Skin of body (tissue), 2 donors: ENCODE results near the gene ABCB8. TPM values are rescaled to one million over a fixed set of nuclear protein-coding genes. Genes with fewer than 3 reads are reported as not detected.
"Not testable (repeated sequence)": the region's sequence is repeated elsewhere in the genome, so short reads cannot be mapped to it uniquely, and the experiment has no call there.

Source experiments
- DNase-seq: peaks from one replicate; lab custom pipeline; 2025; lab: John Stamatoyannopoulos, UW
- total RNA-seq: library from RNA; depleted of rRNA; stranded (reverse); fragments of >200 nt; gene quantifications from one replicate; pipeline ENCODE4 v1.2.3, GENCODE V29; 2014

Gene ABCB8
- total RNA-seq, 1 donor from 2014 or later: 13.2 TPM

DNA sequence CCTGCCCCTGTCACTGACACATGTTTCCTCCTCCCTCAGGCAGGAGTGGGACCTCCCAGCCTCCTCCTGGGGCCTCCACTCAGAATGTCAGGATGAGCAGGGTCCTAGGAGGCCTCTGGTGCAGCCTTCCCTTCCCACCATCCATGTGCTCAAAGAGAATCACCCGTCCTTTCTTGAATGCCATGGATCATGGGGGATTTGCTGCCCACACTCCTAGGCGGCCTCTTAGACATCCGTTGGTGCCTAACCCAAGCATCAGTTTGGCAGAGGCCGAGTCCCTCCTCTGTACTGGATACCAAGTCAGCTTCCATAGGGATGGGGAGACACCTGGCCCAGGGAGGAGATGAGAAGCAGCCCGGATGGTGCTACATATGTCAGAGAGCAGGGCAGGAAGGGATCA, 30.4 kb upstream of the ABCB8 start:
- no peak for DNase-seq

DNA sequence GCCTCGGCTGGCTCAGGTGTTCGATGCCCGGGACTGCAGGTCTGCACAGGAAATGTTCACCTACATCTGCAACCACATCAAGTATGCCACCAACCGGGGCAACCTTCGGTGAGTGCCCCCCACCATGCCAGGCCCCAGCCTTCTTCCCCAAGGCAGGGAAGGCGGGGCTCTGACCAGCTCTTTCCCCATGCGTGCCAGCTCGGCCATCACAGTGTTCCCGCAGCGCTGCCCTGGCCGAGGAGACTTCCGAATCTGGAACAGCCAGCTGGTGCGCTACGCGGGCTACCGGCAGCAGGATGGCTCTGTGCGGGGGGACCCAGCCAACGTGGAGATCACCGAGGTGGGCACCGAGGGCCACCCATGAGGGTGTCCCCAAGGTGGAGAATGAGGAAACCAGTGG, 29.9 kb upstream of the ABCB8 start:
- no peak for DNase-seq

- DNase-seq: no peak
Measured at GRCh38 chr7:150999001-150999400, 29.2 kb upstream of the ABCB8 start.

DNA sequence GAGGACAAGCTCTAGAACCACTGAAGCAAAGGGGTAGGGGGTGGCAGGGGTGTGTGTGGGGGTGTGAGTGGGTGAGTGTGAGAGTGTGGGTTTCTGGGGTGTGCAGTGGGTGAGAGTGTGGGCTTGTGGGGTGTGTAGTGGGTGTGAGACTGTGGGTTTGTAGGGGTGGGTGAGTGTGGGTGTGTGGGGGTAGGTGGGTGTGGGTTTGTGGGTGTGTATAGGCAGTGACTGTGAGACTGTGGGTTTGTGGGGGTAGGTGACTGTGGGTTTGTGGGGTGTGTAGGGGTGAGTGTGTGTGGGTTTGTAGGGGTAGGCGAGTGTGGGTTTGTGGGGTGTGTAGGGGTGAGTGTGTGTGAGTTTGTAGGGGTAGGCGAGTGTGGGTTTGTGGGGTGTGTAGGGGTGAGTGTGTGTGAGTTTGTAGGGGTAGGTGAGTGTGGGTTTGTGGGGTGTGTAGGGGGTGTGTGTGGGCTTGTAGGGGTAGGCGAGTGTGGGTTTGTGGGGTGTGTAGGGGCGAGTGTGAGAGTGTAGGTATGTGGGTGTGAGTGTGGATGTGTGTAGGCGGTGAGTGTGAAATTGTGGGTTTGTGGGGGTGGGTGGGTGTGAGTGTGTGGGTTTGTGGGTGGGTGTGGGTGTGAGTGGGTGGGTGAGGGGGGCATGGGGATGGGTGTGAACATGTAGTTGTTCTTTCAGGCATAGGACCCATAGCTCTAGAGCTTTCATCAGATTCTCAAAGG, 28.6 kb upstream of the ABCB8 start:
- DNase-seq: no peak

- DNase-seq: no peak
Measured at GRCh38 chr7:151000897-151001495, 27.3 kb upstream of the ABCB8 start.

DNA sequence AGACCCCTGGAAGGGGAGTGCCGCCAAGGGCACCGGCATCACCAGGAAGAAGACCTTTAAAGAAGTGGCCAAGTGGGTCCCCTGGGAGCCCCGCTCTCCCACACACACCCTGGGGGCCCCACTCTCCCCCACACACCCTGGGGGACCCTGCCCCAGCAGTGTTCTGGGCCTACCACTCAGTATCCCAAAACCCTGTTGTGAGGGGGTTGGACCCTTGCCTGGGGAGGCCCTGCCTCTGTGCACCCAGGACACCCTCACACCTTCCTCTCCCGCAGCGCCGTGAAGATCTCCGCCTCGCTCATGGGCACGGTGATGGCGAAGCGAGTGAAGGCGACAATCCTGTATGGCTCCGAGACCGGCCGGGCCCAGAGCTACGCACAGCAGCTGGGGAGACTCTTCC, 26.7 kb upstream of the ABCB8 start:
- no peak for DNase-seq

- no peak for DNase-seq
Measured at GRCh38 chr7:151003572-151003971, 24.7 kb upstream of the ABCB8 start.

GRCh38 chr7:151005566-151005965, 22.7 kb upstream of the ABCB8 start:
- no peak for DNase-seq

DNA sequence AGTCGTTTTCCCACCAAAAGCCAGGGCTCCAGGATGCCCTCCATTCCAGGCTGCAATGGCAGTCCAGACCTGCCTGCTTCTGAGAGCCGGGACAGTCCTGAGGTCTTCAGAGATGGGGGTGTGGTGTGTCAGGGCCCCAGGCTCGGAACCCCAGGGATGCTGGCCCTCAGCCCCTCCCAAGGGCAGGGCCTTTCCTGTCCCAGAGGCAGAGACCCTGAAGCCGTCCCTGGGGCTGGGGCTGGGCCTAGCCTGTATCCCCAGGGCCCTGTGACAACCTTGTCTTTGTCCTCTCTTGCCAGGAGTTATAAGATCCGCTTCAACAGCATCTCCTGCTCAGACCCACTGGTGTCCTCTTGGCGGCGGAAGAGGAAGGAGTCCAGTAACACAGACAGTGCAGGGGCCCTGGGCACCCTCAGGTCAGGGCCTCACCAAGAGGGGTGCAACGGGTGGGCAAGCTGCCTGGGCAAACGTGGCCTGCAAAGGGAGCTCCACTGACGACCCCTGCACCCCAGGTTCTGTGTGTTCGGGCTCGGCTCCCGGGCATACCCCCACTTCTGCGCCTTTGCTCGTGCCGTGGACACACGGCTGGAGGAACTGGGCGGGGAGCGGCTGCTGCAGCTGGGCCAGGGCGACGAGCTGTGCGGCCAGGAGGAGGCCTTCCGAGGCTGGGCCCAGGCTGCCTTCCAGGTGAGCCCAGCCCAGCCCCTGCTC, 21.5 kb upstream of the ABCB8 start:
- DNase-seq: no peak

GRCh38 chr7:151007469-151007898, 20.8 kb upstream of the ABCB8 start:
- no peak for DNase-seq

DNA sequence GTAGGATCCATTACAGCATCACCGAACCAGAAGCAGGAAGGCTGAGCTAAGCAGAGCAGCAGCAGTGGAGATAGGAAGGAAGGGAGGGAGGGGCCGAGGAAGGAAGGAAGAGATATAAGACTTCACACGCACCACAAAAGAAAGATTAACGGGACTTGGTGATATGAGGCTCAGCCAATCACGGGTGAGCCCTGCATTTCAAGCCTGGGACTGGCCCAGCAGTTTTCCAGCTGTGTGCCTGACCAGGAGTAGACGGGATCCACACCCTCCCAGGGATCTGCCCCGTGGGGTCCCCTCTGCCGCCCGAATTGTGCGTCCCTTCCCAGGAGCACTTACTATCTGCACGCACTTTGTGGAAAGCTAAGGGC, 20.1 kb upstream of the ABCB8 start:
- DNase-seq: no peak

DNA sequence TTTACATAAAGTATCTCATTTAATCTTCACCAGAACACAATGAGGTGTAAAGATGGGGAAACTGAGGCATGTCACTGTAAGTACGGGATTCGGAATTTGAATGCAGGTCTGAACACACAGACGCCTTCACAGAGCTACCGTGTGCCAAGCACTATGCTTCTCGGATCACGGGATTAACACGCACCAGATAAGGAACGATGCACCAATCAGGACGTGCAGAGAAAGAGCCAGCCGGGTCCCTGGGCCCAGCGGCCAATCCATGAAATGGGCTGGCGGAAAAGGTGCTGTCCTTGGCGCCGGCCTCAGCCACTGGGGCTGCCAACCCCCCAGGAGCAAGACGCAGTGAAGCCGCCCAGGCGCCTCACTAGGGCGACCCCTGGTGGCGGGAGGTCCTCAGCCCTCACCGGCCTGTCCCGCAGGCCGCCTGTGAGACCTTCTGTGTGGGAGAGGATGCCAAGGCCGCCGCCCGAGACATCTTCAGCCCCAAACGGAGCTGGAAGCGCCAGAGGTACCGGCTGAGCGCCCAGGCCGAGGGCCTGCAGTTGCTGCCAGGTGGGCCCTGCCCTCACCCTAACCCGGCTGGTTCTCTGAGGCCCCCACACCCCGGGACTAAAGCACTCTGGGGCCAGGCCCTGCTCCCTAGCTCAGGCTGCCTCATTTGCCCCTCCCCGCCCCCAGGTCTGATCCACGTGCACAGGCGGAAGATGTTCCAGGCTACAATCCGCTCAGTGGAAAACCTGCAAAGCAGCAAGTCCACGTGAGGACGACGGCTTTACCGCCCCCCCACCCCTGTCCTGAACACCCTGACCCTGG, 19.5 kb upstream of the ABCB8 start:
- no peak for DNase-seq

DNA sequence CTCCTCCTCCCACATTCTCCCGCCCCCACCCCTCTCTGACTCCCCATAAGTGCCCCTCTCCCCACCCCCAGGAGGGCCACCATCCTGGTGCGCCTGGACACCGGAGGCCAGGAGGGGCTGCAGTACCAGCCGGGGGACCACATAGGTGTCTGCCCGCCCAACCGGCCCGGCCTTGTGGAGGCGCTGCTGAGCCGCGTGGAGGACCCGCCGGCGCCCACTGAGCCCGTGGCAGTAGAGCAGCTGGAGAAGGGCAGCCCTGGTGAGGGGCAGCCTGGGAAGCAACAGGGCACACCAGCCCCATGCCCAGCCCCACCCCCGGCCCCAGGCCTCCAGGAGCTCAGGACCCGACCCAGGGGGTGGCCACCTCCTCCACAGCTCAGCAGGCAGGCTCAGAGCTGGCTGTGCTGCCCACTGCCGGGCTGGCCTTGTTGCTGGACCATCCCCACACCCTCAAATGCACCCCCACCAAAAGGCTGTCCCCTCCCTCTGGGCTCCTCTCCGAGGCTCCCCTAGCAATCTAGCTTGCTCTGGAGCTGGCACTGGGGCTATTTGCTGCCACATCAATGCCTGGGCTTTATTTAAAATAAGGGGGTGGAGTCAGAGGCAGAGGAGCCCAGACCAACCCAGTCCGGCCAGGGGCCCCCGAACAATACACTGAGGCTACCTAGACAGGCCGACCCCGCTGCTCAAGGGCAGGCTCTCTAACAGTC, 18.8 kb upstream of the ABCB8 start:
- DNase-seq: no peak

DNA sequence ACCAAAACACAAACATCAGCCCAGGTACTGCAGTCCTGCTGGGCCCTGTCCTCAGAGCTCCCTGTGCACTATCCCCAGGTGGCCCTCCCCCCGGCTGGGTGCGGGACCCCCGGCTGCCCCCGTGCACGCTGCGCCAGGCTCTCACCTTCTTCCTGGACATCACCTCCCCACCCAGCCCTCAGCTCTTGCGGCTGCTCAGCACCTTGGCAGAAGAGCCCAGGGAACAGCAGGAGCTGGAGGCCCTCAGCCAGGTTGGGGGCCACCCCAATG, 18.3 kb upstream of the ABCB8 start:
- no peak for DNase-seq

- DNase-seq: no peak
Measured at GRCh38 chr7:151010307-151011096, 17.7 kb upstream of the ABCB8 start.

DNA sequence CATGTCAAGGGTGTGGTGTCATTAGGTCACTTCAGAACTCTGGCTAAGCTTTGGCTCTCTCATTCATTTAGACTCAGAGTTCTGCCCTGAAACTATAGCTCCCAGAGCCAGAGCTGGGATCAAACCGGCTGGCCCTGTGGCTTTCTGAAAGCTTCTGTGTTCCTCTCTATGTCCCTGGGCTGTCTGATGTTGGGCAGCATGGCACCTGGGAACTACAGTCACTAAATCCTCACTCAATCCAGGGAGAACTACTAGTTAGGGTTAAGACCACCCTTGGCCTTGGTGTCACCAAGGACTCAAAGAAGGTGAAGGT, 17.2 kb upstream of the ABCB8 start:
- no peak for DNase-seq

- DNase-seq: not testable (repeated sequence)
Measured at GRCh38 chr7:151011616-151012015, 16.6 kb upstream of the ABCB8 start.

DNA sequence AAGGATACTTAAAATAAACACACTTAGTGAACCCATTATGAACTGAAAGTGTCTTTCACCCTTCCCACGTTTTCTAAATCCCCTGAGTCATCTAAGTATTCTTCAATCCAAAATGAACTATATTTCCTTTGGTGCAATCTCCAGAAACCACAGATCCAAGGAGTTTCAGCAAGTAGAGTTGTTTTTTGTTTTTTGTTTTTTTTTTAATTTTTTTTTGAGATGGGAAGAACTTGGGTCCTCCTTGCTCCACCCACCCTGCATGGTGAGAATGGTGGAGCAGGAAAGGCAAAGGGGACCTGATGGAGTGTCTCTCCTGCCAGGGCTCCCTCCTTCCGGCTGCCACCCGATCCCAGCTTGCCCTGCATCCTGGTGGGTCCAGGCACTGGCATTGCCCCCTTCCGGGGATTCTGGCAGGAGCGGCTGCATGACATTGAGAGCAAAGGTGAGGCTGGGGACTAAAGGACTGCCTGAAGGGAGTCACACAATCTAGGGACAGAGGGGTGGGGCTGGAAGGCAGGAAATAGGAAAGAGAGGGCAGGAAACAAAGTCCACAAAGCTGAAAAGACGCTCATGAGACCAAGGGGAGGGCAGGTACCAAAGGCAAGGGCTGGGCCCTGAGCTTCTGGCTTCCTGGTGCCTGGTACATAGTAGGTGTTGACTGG, 16.1 kb upstream of the ABCB8 start:
- no peak for DNase-seq

DNA sequence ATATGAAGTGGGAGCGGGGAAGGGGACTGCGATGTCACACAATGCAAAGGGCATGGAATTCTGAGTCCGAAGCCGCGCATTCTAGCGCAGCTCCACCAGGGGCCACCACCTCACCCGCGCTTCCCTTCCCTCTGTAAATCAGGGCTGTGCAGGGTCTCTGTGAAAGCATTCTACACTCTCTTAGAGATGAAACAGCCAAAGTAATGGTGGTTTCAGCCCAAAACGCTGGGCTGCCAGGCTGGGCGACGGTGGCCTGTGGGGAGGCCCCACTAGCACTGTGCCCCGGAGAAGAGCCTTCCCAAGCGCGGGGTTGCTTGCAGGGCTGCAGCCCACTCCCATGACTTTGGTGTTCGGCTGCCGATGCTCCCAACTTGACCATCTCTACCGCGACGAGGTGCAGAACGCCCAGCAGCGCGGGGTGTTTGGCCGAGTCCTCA, 15.3 kb upstream of the ABCB8 start:
- peak; percentile 39 for DNase-seq

DNA sequence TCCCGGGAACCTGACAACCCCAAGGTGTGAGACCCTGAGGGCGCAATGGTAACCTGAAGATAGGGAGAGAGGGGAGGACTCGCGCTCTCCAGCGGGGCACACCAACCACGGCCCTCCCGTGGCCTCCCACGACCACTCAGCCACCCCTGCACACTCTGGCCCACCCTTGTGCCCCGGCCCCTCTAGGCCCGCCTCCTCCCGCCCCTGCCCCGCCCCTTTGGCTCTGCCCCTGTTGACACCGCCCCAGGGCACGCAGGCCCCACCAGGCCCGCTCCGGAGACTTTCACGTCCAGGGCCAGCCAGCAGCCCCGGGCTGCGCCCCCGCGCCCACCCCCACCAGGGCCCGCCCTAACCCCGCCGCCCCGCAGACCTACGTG, 14.9 kb upstream of the ABCB8 start:
- no peak for DNase-seq
